Epithelial cell of esophagus (primary cell): ENCODE data around the gene CDH2.

Source experiments
- DNase-seq: peaks from one replicate; pipeline ENCODE4 v3.0.0; 2010; ENCODE audit warnings: low read depth
- H3K4me3 ChIP-seq: 2 replicates; pipeline ENCODE4 v1.5.1; 2011; ENCODE audit warnings: mild to moderate bottlenecking, low read length, control low read depth
- CTCF ChIP-seq: IDR thresholded peaks from 2 replicates; pipeline ENCODE4 v1.5.1; 2011; ENCODE audit warnings: low read depth, mild to moderate bottlenecking, low read length, control low read depth, inconsistent platforms; ENCODE audit not compliant: insufficient read depth; ENCODE audit errors: missing control alignments

The CDH2 gene

GRCh38 chr18:28030458-28030857 is 146.5 kb downstream of the CDH2 start:
- no peak for DNase-seq
- TF ChIP-seq CTCF = no peak
- no peak overlapping the region for H3K4me3 ChIP-seq

- DNase-seq = no peak
- H3K4me3 ChIP-seq = no peak overlapping the region
- no peak for TF ChIP-seq CTCF
Measured at GRCh38 chr18:28027755-28028154, 149.2 kb downstream of the CDH2 start.

- no peak for TF ChIP-seq CTCF
- peak; percentile 76 for DNase-seq
- no peak overlapping the region for H3K4me3 ChIP-seq
Measured at GRCh38 chr18:28019425-28020108, 157.4 kb downstream of the CDH2 start.

- DNase-seq = no peak
- no peak for TF ChIP-seq CTCF
- H3K4me3 ChIP-seq = no peak overlapping the region
Measured at GRCh38 chr18:28018351-28018750, 158.6 kb downstream of the CDH2 start.

GRCh38 chr18:28015671-28016070 is 161.3 kb downstream of the CDH2 start:
- no peak overlapping the region for H3K4me3 ChIP-seq
- no peak for TF ChIP-seq CTCF
- no peak for DNase-seq

GRCh38 chr18:28013066-28013465 is 163.9 kb downstream of the CDH2 start:
- peak; percentile 29 for TF ChIP-seq CTCF
- H3K4me3 ChIP-seq = no peak overlapping the region
- DNase-seq = peak; percentile 10

GRCh38 chr18:28012336-28012735 is 164.6 kb downstream of the CDH2 start:
- no peak for TF ChIP-seq CTCF
- H3K4me3 ChIP-seq = no peak overlapping the region
- no peak for DNase-seq
